GM18517 (cell line): ENCODE data around the gene C17orf67.

Experiments
- ATAC-seq: cut with Tn5 transposase; IDR thresholded peaks from one replicate; pipeline ENCODE4 v1.9.1; 2021; ENCODE audit warnings: mild to moderate bottlenecking, moderate library complexity; ENCODE audit not compliant: unreplicated experiment

Gene C17orf67

GRCh38 chr17:56834380-56835263 lies 902 bp upstream of the C17orf67 start:
- peak; percentile 33 for ATAC-seq

DNA sequence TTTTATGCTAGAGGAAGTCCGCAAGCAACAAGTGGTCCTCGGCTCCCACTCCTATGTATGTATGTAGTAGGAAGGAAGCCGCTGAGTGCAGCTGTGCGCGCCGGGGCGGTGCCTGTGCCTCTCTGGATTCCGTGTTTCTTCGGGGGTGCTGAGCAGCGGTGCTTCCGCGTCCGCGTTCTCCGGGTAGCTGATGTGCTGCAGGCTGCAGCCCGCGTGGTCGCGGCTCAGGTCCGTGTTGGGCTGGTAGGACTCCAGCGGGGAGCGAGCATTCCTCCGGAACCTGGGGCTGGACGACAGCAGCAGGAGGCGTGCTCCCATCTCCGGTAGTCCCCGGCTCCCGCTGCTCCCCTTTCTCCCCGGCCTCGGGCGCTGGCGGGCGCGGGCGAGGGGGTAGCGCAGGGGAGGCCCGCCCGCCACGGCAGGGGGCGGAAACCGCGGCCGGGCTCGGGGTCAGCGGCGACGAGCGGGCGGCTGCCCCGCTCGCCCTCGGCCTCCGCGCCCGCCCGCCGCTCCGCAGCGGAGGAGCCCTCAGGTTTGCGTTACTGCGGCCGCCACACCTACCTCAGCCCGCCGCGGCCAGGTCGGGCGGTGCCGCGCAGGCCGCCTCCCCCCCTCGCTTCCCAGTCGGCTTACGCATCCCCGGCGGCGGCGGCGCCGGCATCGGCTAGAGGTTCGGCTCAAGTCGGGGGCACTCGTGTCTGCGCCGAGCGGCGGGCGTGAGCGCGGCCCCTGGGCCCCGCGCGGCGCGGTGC lies 487 bp downstream of the C17orf67 start:
- peak; percentile 45 for ATAC-seq

DNA sequence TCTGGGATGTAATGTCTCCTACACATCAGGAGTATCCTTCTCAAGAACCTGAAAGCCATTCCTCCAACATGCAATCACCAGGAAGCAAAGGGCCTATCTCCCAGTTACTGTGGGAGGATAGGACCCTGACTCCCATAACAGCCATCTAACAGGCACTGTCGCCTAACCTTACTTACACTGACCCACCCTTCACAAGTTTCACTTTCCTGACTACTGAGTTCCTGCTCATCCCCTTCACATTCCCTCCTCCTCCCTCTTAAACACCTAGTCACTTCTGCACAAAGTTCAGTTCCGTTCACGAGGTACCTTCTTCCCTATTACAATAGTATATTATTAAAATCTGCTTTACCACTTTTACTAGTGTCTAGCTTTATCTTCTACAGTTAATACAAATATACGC lies 1.3 kb downstream of the C17orf67 start:
- no peak for ATAC-seq

DNA sequence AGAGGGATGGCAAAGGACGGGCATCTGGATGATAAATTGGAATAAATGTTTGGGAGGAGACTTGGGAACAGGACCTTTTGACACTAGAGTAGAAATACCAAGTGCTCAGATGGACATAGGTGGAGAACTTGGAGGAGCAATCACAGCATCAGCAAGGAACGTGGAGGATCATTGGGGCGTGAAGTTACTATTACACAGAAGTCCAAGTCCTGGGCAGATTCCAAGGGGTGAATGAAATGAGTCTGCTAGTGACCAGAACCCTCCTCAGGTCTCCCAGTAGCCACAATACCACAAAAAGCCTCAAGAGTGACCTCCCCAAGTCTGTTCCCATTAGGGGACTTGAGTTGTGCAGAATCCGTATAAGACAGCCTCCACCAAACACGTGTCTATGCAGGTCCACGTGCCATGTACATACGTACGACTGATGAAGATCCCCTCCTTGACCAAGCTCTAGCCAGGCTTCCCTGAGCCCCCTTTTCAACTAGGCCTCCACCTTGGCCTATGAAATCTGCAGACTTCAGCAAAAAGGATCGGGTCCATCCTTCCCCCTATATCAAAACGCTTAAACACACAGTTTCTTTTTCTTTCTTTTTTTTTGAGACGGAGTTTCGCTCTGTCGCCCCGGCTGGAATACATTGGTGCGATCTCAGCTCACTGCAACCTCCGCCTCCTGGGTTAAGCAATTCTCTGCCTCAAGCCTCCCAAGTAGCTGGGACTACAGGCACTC lies 2.2 kb downstream of the C17orf67 start:
- ATAC-seq, result no peak

- ATAC-seq, result no peak
Measured at GRCh38 chr17:56830726-56831368, 2.9 kb downstream of the C17orf67 start.

- no peak for ATAC-seq
Measured at GRCh38 chr17:56826611-56827414, 6.9 kb downstream of the C17orf67 start.

- no peak for ATAC-seq
Measured at GRCh38 chr17:56824503-56824902, 9.2 kb downstream of the C17orf67 start.

DNA sequence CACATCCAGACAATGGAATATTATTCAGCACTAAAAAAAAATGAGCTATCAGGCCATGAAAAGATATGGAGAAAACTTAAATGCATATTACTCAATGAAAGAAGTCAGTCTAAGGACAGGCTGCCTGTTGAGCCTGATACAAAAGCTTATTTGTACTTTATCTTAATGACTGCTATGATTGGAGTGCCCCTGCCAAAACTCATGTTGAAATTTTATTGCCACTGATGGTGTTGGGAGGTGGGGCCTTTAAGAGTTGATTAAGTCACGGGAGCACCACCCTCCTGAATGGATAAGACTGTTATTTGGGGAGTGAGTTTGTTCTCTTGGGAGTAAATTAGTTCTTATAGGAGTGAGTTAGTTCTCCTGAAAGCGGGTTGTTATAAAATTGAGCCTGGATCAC lies 9.9 kb downstream of the C17orf67 start:
- ATAC-seq, result no peak

GRCh38 chr17:56822725-56823124 lies 11.0 kb downstream of the C17orf67 start:
- ATAC-seq, result no peak

- ATAC-seq, result no peak
Measured at GRCh38 chr17:56821847-56822534, 11.7 kb downstream of the C17orf67 start.

DNA sequence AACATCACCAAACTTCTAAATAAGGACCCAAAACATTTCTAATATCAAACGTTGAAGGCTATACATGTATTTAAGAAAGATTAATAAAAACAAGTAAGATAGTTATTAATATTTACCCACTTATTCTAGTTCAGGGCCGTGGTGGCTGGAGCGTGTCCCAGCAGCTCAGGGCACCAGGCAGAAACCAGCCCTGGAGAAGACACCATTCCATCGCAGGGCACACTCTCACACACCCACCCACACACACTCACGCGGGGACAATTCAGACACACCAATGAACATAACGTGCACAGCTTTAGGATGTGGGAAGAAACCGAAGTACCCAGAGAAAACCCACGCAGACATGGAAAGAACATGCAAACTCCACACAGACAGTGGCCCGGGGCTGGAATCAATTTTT lies 13.5 kb downstream of the C17orf67 start:
- no peak for ATAC-seq

- peak; percentile 72 for ATAC-seq
Measured at GRCh38 chr17:56819431-56820145, 14.1 kb downstream of the C17orf67 start.

- no peak for ATAC-seq
Measured at GRCh38 chr17:56819030-56819429, 14.7 kb downstream of the C17orf67 start.

GRCh38 chr17:56817066-56817465 lies 16.7 kb downstream of the C17orf67 start:
- ATAC-seq, result no peak

DNA sequence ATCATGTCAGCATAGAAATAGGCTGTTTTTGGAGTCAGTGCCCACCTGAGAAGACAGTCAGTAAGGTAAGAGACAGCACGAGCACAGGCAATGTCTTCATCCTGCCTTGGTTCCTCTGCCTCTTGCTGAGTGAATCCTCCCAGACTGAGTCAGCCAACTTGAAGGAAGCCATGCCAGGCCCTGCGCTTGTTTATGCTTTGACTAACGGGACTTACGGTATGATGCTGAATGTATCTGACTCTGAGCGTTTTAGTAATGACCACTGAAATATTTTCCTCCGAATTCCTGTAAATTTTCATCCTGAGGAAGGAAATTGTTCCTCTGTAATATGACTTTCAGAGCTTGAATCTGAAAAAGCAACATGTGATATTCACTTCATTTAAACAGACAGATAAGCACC lies 18.0 kb downstream of the C17orf67 start:
- no peak for ATAC-seq

- ATAC-seq, result no peak
Measured at GRCh38 chr17:56812901-56813388, 20.8 kb downstream of the C17orf67 start.

DNA sequence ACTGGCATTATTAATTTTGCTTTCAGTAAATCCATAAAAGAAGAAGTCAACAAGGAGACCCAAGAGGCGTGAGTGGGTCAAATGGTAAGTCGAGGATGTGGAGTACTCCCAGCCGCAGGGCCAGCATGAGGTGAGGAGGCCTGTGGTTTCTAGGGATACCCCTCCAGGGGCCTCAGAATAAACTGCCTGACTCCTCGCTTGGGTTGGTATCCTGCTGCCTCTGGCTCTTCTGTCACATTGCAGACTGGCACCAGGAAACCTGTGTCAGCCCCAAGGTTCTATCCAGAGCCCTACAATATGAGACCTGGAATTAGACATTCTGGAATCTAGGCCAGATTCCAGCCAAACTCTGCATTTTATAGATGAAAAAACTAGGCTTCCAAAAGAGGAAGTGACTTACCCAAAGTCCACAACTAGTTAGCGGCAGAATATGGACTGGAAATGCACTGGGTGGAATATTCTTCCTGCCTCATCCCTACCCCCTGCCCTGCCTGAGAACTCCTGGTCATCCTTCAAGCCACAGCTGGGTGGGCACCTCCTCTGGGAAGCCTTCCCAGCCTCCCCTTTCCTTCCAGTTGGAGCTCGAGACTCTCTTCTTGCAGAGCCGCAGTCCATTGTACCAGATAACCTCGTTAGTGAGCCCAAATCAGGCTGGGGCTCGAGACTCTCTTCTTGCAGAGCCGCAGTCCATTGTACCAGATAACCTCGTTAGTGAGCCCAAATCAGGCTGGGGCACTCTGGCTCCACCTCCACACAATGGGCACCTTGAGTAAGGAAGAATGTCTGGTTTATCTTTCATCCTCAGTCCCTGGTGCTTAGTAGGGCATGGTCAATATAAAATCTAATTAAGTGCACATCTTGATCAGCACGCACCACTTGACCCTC lies 22.6 kb downstream of the C17orf67 start:
- no peak for ATAC-seq

- ATAC-seq, result no peak
Measured at GRCh38 chr17:56810343-56810742, 23.4 kb downstream of the C17orf67 start.
